ENCODE results near the gene DPM2. TPM values are rescaled to one million over a fixed set of nuclear protein-coding genes. Genes with fewer than 3 reads are reported as not detected.

The DPM2 gene
- total RNA-seq, 1 experiment from 2014 or later, result 41.5 TPM

GRCh38 chr9:127915801-127916719 is 21.6 kb downstream of the DPM2 start:
- TF ChIP-seq CTCF (IDR thresholded peaks at IDR 0.05; ENCODE audit: unreplicated experiment), result no peak
- BruUV-seq (replicated peaks), result TSS peak; percentile 58

GRCh38 chr9:127915325-127915752 is 22.3 kb downstream of the DPM2 start:
- ChIA-PET POLR2A (interaction anchor here (1.0 to 6.0 kb wide), 4 partner anchors 16 to 175 kb away, joined by 3 to 35 read pairs (median 10); partner anchors contain the start of genes CDK9 and ST6GALNAC6), CTCF (interaction anchor here (1.1 kb wide), 1 partner anchor 128 kb away, joined by 3 read pairs; no protein-coding TSS in a partner anchor)
- peak overlapping the region; percentile 74 for H3K4me3 Mint-ChIP-seq (ENCODE audit: unreplicated experiment)
- BruUV-seq (replicated peaks), result no TSS peak
- no peak for DNase-seq (ENCODE audit: unreplicated experiment)
- H3K27me3 Mint-ChIP-seq (ENCODE audit: insufficient read depth, unreplicated experiment), result no peaks in the 10 kb centered on the region
- H3K4me1 Mint-ChIP-seq (ENCODE audit: insufficient read depth, unreplicated experiment), result peaks cover 31% of the 10 kb centered on the region
- H3K36me3 Mint-ChIP-seq (ENCODE audit: insufficient read depth, unreplicated experiment), result peaks cover 12% of the 10 kb centered on the region
- H3K27ac Mint-ChIP-seq (ENCODE audit: low read depth, unreplicated experiment), result no peak overlapping the region
- intact Hi-C loops (cut with micrococcal nuclease), result loop anchor here (5.0 kb wide), 1 partner anchor 113 kb away; the partner anchor contains the start of gene FPGS
- H3K9me3 Mint-ChIP-seq (ENCODE audit: unreplicated experiment), result no peaks in the 10 kb centered on the region
- no peak for TF ChIP-seq CTCF (IDR thresholded peaks at IDR 0.05; ENCODE audit: unreplicated experiment)

More at GRCh38 chr9:127915801-127916719, 21.6 kb downstream of the DPM2 start:
- CTCF ChIA-PET, result interaction anchor here (0.6 to 1.1 kb wide), 5 partner anchors 39 to 412 kb away, joined by 3 to 4 read pairs (median 3); no protein-coding TSS in a partner anchor
- H3K36me3 Mint-ChIP-seq (ENCODE audit: insufficient read depth, unreplicated experiment), result peaks cover 5% of the 10 kb centered on the region
- peak overlapping the region; percentile 49 for H3K27ac Mint-ChIP-seq (ENCODE audit: low read depth, unreplicated experiment)
- H3K4me3 Mint-ChIP-seq (ENCODE audit: unreplicated experiment), result peak overlapping the region; percentile 74
- POLR2A ChIA-PET, result interaction anchor here (0.6 to 6.0 kb wide), 7 partner anchors 12 to 176 kb away, joined by 3 to 35 read pairs (median 4); partner anchors contain the start of genes CDK9 and ST6GALNAC6
- H3K9me3 Mint-ChIP-seq (ENCODE audit: unreplicated experiment), result no peaks in the 10 kb centered on the region
- peaks cover 28% of the 10 kb centered on the region for H3K4me1 Mint-ChIP-seq (ENCODE audit: insufficient read depth, unreplicated experiment)
- H3K27me3 Mint-ChIP-seq (ENCODE audit: insufficient read depth, unreplicated experiment), result no peaks in the 10 kb centered on the region
- intact Hi-C loops (cut with micrococcal nuclease), result loop anchor here (5.0 kb wide), 1 partner anchor 114 kb away; the partner anchor contains the start of gene FPGS
- no peak for DNase-seq (ENCODE audit: unreplicated experiment)

GRCh38 chr9:127913682-127914081 is 24.0 kb downstream of the DPM2 start:
- no peaks in the 10 kb centered on the region for H3K9me3 Mint-ChIP-seq (ENCODE audit: unreplicated experiment)
- no peak for DNase-seq (ENCODE audit: unreplicated experiment)
- no peak overlapping the region for H3K27ac Mint-ChIP-seq (ENCODE audit: low read depth, unreplicated experiment)
- TF ChIP-seq CTCF (IDR thresholded peaks at IDR 0.05; ENCODE audit: unreplicated experiment), result no peak
- intact Hi-C loops (cut with micrococcal nuclease), result no loop called here
- ChIA-PET CTCF (no interaction called here), POLR2A (no interaction called here)
- H3K4me1 Mint-ChIP-seq (ENCODE audit: insufficient read depth, unreplicated experiment), result peaks cover 14% of the 10 kb centered on the region
- no peaks in the 10 kb centered on the region for H3K27me3 Mint-ChIP-seq (ENCODE audit: insufficient read depth, unreplicated experiment)
- H3K36me3 Mint-ChIP-seq (ENCODE audit: insufficient read depth, unreplicated experiment), result peaks cover 12% of the 10 kb centered on the region
- H3K4me3 Mint-ChIP-seq (ENCODE audit: unreplicated experiment), result no peak overlapping the region
- BruUV-seq (replicated peaks), result no TSS peak

GRCh38 chr9:127912882-127913281 is 24.8 kb downstream of the DPM2 start:
- Mint-ChIP-seq H3K27ac (ENCODE audit: low read depth, unreplicated experiment) (no peak overlapping the region), H3K27me3 (ENCODE audit: insufficient read depth, unreplicated experiment) (no peaks in the 10 kb centered on the region), H3K36me3 (ENCODE audit: insufficient read depth, unreplicated experiment) (peaks cover 16% of the 10 kb centered on the region), H3K4me1 (ENCODE audit: insufficient read depth, unreplicated experiment) (peaks cover 8% of the 10 kb centered on the region), H3K9me3 (ENCODE audit: unreplicated experiment) (no peaks in the 10 kb centered on the region), H3K4me3 (ENCODE audit: unreplicated experiment) (no peak overlapping the region)
- POLR2A ChIA-PET, result no interaction called here
- BruUV-seq (replicated peaks), result no TSS peak
- TF ChIP-seq CTCF (IDR thresholded peaks at IDR 0.05; ENCODE audit: unreplicated experiment), result no peak
- no peak for DNase-seq (ENCODE audit: unreplicated experiment)
- CTCF ChIA-PET, result interaction anchor here (0.7 to 1.1 kb wide), 4 partner anchors 8 to 178 kb away, joined by 3 to 4 read pairs (median 3); partner anchors contain the start of genes SLC25A25 and TOR2A
- intact Hi-C loops (cut with micrococcal nuclease), result no loop called here

All from MCF 10A (cell line).